SH-SY5Y (cell line): ENCODE data around the gene ADORA1.

Experiments used
- GATA2 ChIP-seq: IDR thresholded peaks from 2 replicates; pipeline ENCODE4 v1.6.1; 2011; ENCODE audit warnings: mild to moderate bottlenecking, low read depth, low read length
- GATA3 ChIP-seq: IDR thresholded peaks from 2 replicates; pipeline ENCODE4 v1.6.1; 2011; ENCODE audit warnings: low read depth, mild to moderate bottlenecking, low read length, moderate library complexity

GRCh38 chr1:203151362-203152157 lies 24.0 kb downstream of the ADORA1 start:
- no peak for TF ChIP-seq GATA2
- no peak for TF ChIP-seq GATA3
